GM10847 (cell line): ENCODE results near the gene RAMP3.

Experiments used
- POLR2A ChIP-seq: IDR thresholded peaks from 2 replicates; pipeline ENCODE4 v1.6.1; 2011; ENCODE audit not compliant: insufficient read length; ENCODE audit errors: extremely low read depth

Gene RAMP3

GRCh38 chr7:45179666-45180065, 22.1 kb downstream of the RAMP3 start:
- no peak for TF ChIP-seq POLR2A

- TF ChIP-seq POLR2A: no peak
Observed at GRCh38 chr7:45180084-45180986, 22.7 kb downstream of the RAMP3 start.

- TF ChIP-seq POLR2A: no peak
Observed at GRCh38 chr7:45181286-45181960, 23.8 kb downstream of the RAMP3 start.

GRCh38 chr7:45181991-45182855, 24.6 kb downstream of the RAMP3 start:
- TF ChIP-seq POLR2A: no peak

- TF ChIP-seq POLR2A: no peak
Observed at GRCh38 chr7:45182856-45183710, 25.5 kb downstream of the RAMP3 start.

- no peak for TF ChIP-seq POLR2A
Observed at GRCh38 chr7:45183711-45184210, 26.2 kb downstream of the RAMP3 start.

- no peak for TF ChIP-seq POLR2A
Observed at GRCh38 chr7:45184326-45185027, 26.9 kb downstream of the RAMP3 start.

GRCh38 chr7:45185028-45185863, 27.7 kb downstream of the RAMP3 start:
- TF ChIP-seq POLR2A: no peak

- no peak for TF ChIP-seq POLR2A
Observed at GRCh38 chr7:45185864-45186250, 28.3 kb downstream of the RAMP3 start.

GRCh38 chr7:45186261-45186813, 28.7 kb downstream of the RAMP3 start:
- TF ChIP-seq POLR2A: no peak

- TF ChIP-seq POLR2A: no peak
Observed at GRCh38 chr7:45187089-45187945, 29.7 kb downstream of the RAMP3 start.

GRCh38 chr7:45187946-45188411, 30.4 kb downstream of the RAMP3 start:
- no peak for TF ChIP-seq POLR2A

GRCh38 chr7:45188736-45189135, 31.1 kb downstream of the RAMP3 start:
- no peak for TF ChIP-seq POLR2A
